HG03025 (cell line): Measurements from ENCODE around the gene CYP2D6.
"Not testable (repeated sequence)": the region's sequence is repeated elsewhere in the genome, so short reads cannot be mapped to it uniquely, and the experiment has no call there.

Source experiments
- ATAC-seq: cut with Tn5 transposase; IDR thresholded peaks from one replicate; pipeline ENCODE4 v1.9.1; 2021; ENCODE audit warnings: mild to moderate bottlenecking, moderate library complexity; ENCODE audit not compliant: unreplicated experiment, low FRiP score

The CYP2D6 gene

GRCh38 chr22:42138122-42138770, 7.6 kb upstream of the CYP2D6 start:
- no peak for ATAC-seq

- not testable (repeated sequence) for ATAC-seq
Observed at GRCh38 chr22:42135688-42136087, 5.1 kb upstream of the CYP2D6 start.

GRCh38 chr22:42134100-42135020, 3.8 kb upstream of the CYP2D6 start:
- no peak for ATAC-seq

- ATAC-seq = no peak
Observed at GRCh38 chr22:42132457-42132856, 1.8 kb upstream of the CYP2D6 start.

GRCh38 chr22:42131562-42131961, 952 bp upstream of the CYP2D6 start:
- ATAC-seq = no peak

GRCh38 chr22:42130182-42130581, 428 bp downstream of the CYP2D6 start:
- ATAC-seq = not testable (repeated sequence)

- ATAC-seq = not testable (repeated sequence)
Observed at GRCh38 chr22:42128776-42129694, 1.6 kb downstream of the CYP2D6 start.

- not testable (repeated sequence) for ATAC-seq
Observed at GRCh38 chr22:42128007-42128406, 2.6 kb downstream of the CYP2D6 start.

- no peak for ATAC-seq
Observed at GRCh38 chr22:42127606-42128005, 3.0 kb downstream of the CYP2D6 start.

GRCh38 chr22:42123529-42123928, 7.1 kb downstream of the CYP2D6 start:
- not testable (repeated sequence) for ATAC-seq

GRCh38 chr22:42120231-42121021, 10.2 kb downstream of the CYP2D6 start:
- not testable (repeated sequence) for ATAC-seq

GRCh38 chr22:42116848-42117424, 13.7 kb downstream of the CYP2D6 start:
- no peak for ATAC-seq

- ATAC-seq = not testable (repeated sequence)
Observed at GRCh38 chr22:42115420-42115830, 15.2 kb downstream of the CYP2D6 start.

- ATAC-seq = no peak
Observed at GRCh38 chr22:42114721-42115120, 15.9 kb downstream of the CYP2D6 start.

- ATAC-seq = not testable (repeated sequence)
Observed at GRCh38 chr22:42112793-42113192, 17.8 kb downstream of the CYP2D6 start.

GRCh38 chr22:42111798-42112197, 18.8 kb downstream of the CYP2D6 start:
- no peak for ATAC-seq

- no peak for ATAC-seq
Observed at GRCh38 chr22:42108848-42109247, 21.8 kb downstream of the CYP2D6 start.

GRCh38 chr22:42104332-42104860, 26.2 kb downstream of the CYP2D6 start:
- not testable (repeated sequence) for ATAC-seq

GRCh38 chr22:42101199-42101598, 29.4 kb downstream of the CYP2D6 start:
- no peak for ATAC-seq
